Loucy (cell line): ENCODE measurements around the gene ODAD3.

Experiments used
- H2AFZ ChIP-seq: fragments of 200-600 bp; sonication (generic); 2 replicates; pipeline ENCODE4 v1.6.0; 2016; ENCODE audit warnings: antibody characterized with exemption, mild to moderate bottlenecking, low read length, moderate library complexity
- H3F3A ChIP-seq: fragments of 200-600 bp; 2 replicates; pipeline ENCODE4 v1.6.0; 2016; ENCODE audit warnings: antibody characterized with exemption, low read depth, mild to moderate bottlenecking
- H3K27me3 ChIP-seq: fragments of 200-600 bp; sonication (generic); 2 replicates; pipeline ENCODE4 v1.6.1; 2014; ENCODE audit warnings: low read length, mild to moderate bottlenecking; ENCODE audit not compliant: insufficient read depth, poor library complexity, severe bottlenecking
- H3K36me3 ChIP-seq: fragments of 200-600 bp; sonication (generic); 2 replicates; pipeline ENCODE4 v1.6.1; 2016; ENCODE audit warnings: low read length; ENCODE audit not compliant: insufficient read depth
- H3K4me1 ChIP-seq: fragments of 200-600 bp; sonication (generic); 2 replicates; pipeline ENCODE4 v1.5.1; 2014; ENCODE audit warnings: low read length, mild to moderate bottlenecking; ENCODE audit not compliant: insufficient read depth, poor library complexity, severe bottlenecking
- H3K4me2 ChIP-seq: fragments of 200-600 bp; sonication (generic); 2 replicates; pipeline ENCODE4 v1.6.0; 2014; ENCODE audit warnings: antibody characterized with exemption, low read length, low read depth, mild to moderate bottlenecking; ENCODE audit not compliant: poor library complexity, severe bottlenecking
- H3K4me3 ChIP-seq: fragments of 200-600 bp; sonication (generic); 2 replicates; pipeline ENCODE4 v1.5.1; 2014; ENCODE audit warnings: low read length, mild to moderate bottlenecking, mixed read lengths; ENCODE audit not compliant: poor library complexity, severe bottlenecking
- H3K79me2 ChIP-seq: fragments of 200-600 bp; sonication (generic); 2 replicates; pipeline ENCODE4 v1.6.1; 2014; ENCODE audit warnings: low read length; ENCODE audit not compliant: insufficient read depth
- H3K9ac ChIP-seq: fragments of 200-600 bp; sonication (generic); 2 replicates; pipeline ENCODE4 v1.6.0; 2014; ENCODE audit warnings: mild to moderate bottlenecking, low read depth, low read length, moderate library complexity; ENCODE audit not compliant: poor library complexity, severe bottlenecking
- H3K9me2 ChIP-seq: fragments of 200-600 bp; sonication (generic); replicated peaks from 2 replicates; pipeline ENCODE4 v1.6.1; 2016; ENCODE audit warnings: low read depth, low read length, mixed read lengths
- H3K9me3 ChIP-seq: fragments of 200-600 bp; sonication (generic); 2 replicates; pipeline ENCODE4 v1.6.1; 2014; ENCODE audit warnings: mild to moderate bottlenecking, antibody characterized with exemption, low read length, low read depth; ENCODE audit not compliant: insufficient read depth
- H4K20me1 ChIP-seq: fragments of 200-600 bp; sonication (generic); 2 replicates; pipeline ENCODE4 v1.6.0; 2014; ENCODE audit warnings: antibody characterized with exemption, low read length, mild to moderate bottlenecking; ENCODE audit not compliant: insufficient read depth, poor library complexity, severe bottlenecking
- EZH2phosphoT487 ChIP-seq: fragments of 200-600 bp; IDR thresholded peaks from 2 replicates; pipeline ENCODE4 v1.6.1; 2018; ENCODE audit warnings: antibody characterized with exemption, mild to moderate bottlenecking, moderate library complexity, borderline replicate concordance
- TF ChIP-seq, protein P1 (sequence below): fragments of 200-600 bp; sonication (generic); conservative IDR thresholded peaks from 2 replicates; pipeline ENCODE4 v1.5.1; 2014; ENCODE audit warnings: mild to moderate bottlenecking, antibody characterized with exemption, low read length

ODAD3 gene

DNA sequence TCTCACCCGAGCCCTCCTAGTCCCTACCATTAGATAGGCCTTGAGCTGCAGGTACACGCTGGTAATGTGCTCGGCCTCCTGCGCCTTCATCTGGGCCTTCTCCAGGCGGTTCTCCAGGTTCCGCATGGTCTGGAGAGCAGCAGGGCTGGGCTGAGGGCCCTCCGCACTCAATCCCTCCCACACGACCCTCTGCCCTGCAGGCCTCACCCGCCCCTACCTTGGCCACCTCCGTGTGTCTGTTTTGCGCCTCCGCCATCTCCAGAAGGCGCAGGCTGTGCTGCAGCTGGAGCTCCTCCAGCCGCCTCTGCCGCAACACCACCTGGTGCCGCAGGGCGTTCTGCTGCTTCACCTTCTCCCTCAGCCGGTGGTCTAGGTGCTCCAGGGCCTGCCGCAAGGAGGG is 8.3 kb downstream of the ODAD3 start:
- no peaks in the 10 kb centered on the region for H4K20me1 ChIP-seq
- H3K4me1 ChIP-seq = no peaks in the 10 kb centered on the region
- TF ChIP-seq EZH2phosphoT487 = no peak
- TF ChIP-seq, protein P1, sequence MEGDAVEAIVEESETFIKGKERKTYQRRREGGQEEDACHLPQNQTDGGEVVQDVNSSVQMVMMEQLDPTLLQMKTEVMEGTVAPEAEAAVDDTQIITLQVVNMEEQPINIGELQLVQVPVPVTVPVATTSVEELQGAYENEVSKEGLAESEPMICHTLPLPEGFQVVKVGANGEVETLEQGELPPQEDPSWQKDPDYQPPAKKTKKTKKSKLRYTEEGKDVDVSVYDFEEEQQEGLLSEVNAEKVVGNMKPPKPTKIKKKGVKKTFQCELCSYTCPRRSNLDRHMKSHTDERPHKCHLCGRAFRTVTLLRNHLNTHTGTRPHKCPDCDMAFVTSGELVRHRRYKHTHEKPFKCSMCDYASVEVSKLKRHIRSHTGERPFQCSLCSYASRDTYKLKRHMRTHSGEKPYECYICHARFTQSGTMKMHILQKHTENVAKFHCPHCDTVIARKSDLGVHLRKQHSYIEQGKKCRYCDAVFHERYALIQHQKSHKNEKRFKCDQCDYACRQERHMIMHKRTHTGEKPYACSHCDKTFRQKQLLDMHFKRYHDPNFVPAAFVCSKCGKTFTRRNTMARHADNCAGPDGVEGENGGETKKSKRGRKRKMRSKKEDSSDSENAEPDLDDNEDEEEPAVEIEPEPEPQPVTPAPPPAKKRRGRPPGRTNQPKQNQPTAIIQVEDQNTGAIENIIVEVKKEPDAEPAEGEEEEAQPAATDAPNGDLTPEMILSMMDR = no peak
- no peaks in the 10 kb centered on the region for H3K9me3 ChIP-seq
- H3K27me3 ChIP-seq = no peaks in the 10 kb centered on the region
- no peaks in the 10 kb centered on the region for H3F3A ChIP-seq
- no peaks in the 10 kb centered on the region for H3K79me2 ChIP-seq
- no peak overlapping the region for H3K9ac ChIP-seq
- H3K9me2 ChIP-seq = no peaks in the 10 kb centered on the region
- H3K4me2 ChIP-seq = no peak overlapping the region
- no peaks in the 10 kb centered on the region for H3K36me3 ChIP-seq
- no peak overlapping the region for H2AFZ ChIP-seq
- no peak overlapping the region for H3K4me3 ChIP-seq

DNA sequence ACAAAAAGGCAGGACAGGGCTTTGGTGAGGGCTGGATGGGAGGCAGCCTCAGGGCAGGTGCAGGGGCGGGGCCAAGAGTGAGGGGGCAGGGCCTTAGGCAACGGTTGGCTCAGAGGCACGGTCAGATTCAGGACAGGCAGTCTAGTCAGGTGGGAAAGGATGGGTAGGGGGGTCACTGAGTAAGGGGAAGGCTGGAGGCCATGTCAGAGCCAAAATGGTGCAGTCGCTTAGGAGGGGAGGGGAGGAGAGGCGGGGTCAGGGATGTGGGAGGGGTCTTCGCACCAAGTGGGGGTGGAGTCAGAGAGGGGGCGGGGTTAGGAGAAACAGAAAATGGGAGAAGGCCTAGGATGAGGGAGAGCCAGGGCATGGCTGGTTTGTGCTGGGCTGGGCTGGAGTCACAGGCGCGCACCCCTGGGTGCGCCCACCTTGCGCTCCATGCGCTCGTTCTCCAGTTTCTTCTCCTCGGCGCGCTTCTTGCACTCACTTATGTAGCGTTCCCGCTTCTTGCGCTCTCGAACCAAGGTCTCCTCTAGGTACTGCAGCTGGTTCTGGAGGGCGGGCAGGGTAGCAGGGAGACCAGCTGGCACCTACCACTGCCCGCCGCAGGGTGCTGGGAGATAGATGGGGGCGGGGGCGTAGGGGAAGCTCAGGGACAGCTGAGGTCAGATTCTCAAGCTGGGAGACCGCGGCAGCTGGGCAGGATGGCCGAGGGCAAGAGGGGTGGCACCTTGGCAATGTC is 9.0 kb downstream of the ODAD3 start:
- H3K4me3 ChIP-seq = no peak overlapping the region
- H3K27me3 ChIP-seq = no peaks in the 10 kb centered on the region
- H3K79me2 ChIP-seq = no peaks in the 10 kb centered on the region
- no peak overlapping the region for H3K4me2 ChIP-seq
- H3K9me3 ChIP-seq = no peaks in the 10 kb centered on the region
- no peaks in the 10 kb centered on the region for H3K4me1 ChIP-seq
- no peaks in the 10 kb centered on the region for H3K9me2 ChIP-seq
- TF ChIP-seq, protein P1 = no peak
- TF ChIP-seq EZH2phosphoT487 = no peak
- no peak overlapping the region for H2AFZ ChIP-seq
- H3F3A ChIP-seq = no peaks in the 10 kb centered on the region
- no peaks in the 10 kb centered on the region for H4K20me1 ChIP-seq
- H3K36me3 ChIP-seq = no peaks in the 10 kb centered on the region
- H3K9ac ChIP-seq = no peak overlapping the region

DNA sequence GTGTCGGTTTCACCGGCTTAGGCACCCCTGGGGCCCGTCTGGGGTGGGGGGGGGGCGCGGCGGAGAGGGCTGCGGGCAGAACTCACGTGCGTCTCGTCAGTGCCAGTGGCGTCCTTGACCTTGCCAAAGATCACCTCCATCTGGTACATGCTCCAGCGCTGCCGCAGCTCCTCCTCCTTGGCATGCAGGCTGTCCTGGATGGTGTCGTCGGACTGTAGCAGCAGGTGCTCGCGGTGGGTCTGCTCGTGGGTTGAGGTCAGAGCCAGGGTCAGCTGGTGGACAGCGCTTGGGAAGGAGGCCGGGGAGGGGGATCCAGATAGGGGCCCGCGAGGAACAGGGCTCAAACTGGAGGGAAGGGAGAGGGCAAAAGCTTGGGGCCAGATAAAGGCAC is 11.1 kb downstream of the ODAD3 start:
- no peaks in the 10 kb centered on the region for H3K9me3 ChIP-seq
- H3K4me1 ChIP-seq = no peaks in the 10 kb centered on the region
- no peaks in the 10 kb centered on the region for H3K36me3 ChIP-seq
- TF ChIP-seq EZH2phosphoT487 = no peak
- TF ChIP-seq, protein P1 = no peak
- no peaks in the 10 kb centered on the region for H3K9me2 ChIP-seq
- no peak overlapping the region for H3K9ac ChIP-seq
- no peak overlapping the region for H3K4me2 ChIP-seq
- H2AFZ ChIP-seq = no peak overlapping the region
- no peaks in the 10 kb centered on the region for H4K20me1 ChIP-seq
- no peak overlapping the region for H3K4me3 ChIP-seq
- no peaks in the 10 kb centered on the region for H3F3A ChIP-seq
- no peaks in the 10 kb centered on the region for H3K27me3 ChIP-seq
- H3K79me2 ChIP-seq = no peaks in the 10 kb centered on the region
